Spleen (tissue), 11 donors: ENCODE results near the gene PARD3. TPM values are rescaled to one million over a fixed set of nuclear protein-coding genes. Genes with fewer than 3 reads are reported as not detected.

Source experiments
- DNase-seq: peaks from one replicate; pipeline ENCODE4 v3.0.0-alpha.2; 2020
- H3K27ac ChIP-seq, 8 donors: fragments of 200-600 bp; sonication (generic) in 7 of 8; 1 replicate in 4 of 8; 2 replicates in 4 of 8; pipeline versions ENCODE4 v1.5.0 to v1.8.0; 2016 to 2021; ENCODE audit warnings: inconsistent platforms in 4 of 8, mild to moderate bottlenecking in 4 of 8, moderate library complexity in 1 of 8
- H3K27me3 ChIP-seq, 7 donors: fragments of 200-600 bp; sonication (generic) in 6 of 7; replicated peaks in 1 of 7; 1 replicate in 4 of 7; 2 replicates in 3 of 7; pipeline versions ENCODE4 v1.5.0 to v1.8.0; 2016 to 2021; ENCODE audit warnings: inconsistent platforms in 3 of 7, mild to moderate bottlenecking in 1 of 7
- H3K36me3 ChIP-seq, 6 donors: fragments of 200-600 bp; sonication (generic) in 5 of 6; 1 replicate in 4 of 6; 2 replicates in 2 of 6; pipeline versions ENCODE4 v1.5.0 to v1.8.0; 2016 to 2021; ENCODE audit warnings: inconsistent platforms in 2 of 6
- H3K4me1 ChIP-seq, 6 donors: fragments of 200-600 bp; sonication (generic) in 5 of 6; 1 replicate in 3 of 6; 2 replicates in 3 of 6; pipeline versions ENCODE4 v1.5.0 to v1.8.0; 2016 to 2021; ENCODE audit warnings: inconsistent platforms in 3 of 6
- H3K4me3 ChIP-seq, 8 donors: fragments of 200-600 bp; sonication (generic) in 7 of 8; 1 replicate in 4 of 8; 2 replicates in 4 of 8; pipeline versions ENCODE4 v1.5.0 to v1.8.0; 2016 to 2021; ENCODE audit warnings: inconsistent platforms in 4 of 8, mild to moderate bottlenecking in 4 of 8, moderate library complexity in 2 of 8
- H3K9me3 ChIP-seq, 8 donors: fragments of 200-600 bp; sonication (generic) in 7 of 8; 1 replicate in 4 of 8; 2 replicates in 4 of 8; pipeline versions ENCODE4 v1.5.0 to v1.8.0; 2016 to 2021; ENCODE audit warnings: inconsistent platforms in 4 of 8
- POLR2A ChIP-seq, 3 donors: fragments of 450-650 bp; IDR thresholded peaks; one replicate each; pipeline ENCODE4 v1.5.1; 2017; ENCODE audit warnings: antibody characterized with exemption in 3 of 3, mild to moderate bottlenecking in 1 of 3
- POLR2AphosphoS5 ChIP-seq, 3 donors: sonication (generic); formaldehyde crosslinking; IDR thresholded peaks; one replicate each; pipeline ENCODE4 v1.5.1; 2017; ENCODE audit warnings: antibody characterized with exemption in 3 of 3
- WGBS, 5 donors: extraction: QIAGEN DNeasy Blood & Tissue Kit in 3 of 5; methylation state at CpG; one replicate each; pipeline versions ENCODE4 v1.1.5 to v1.1.7; 2013 to 2018; 5-methylcytosine and 5-hydroxymethylcytosine counted together
- intact Hi-C: fragments of 100-400 bp; cut with DNase I; formaldehyde crosslinking; loops from one replicate; pipeline ENCODE4 v1.15.0; 2023; ENCODE audit warnings: low total_unique reads
- polyA plus RNA-seq, 3 donors: library from polyadenylated mRNA; stranded (reverse); fragments of 200-250 nt; gene quantifications; one replicate each; pipeline ENCODE4 v1.2.1, GENCODE V29; 2013
- total RNA-seq, 7 donors: library from RNA; depleted of rRNA in 3 of 7; stranded (reverse); fragments of >200 nt in 3 of 7; fragmentation: NEBNext Ultra II Directional in 4 of 7; extraction: Animal tissue kit (Norgen Biotek cat#: 25700) in 4 of 7; gene quantifications; one replicate each; pipeline versions ENCODE4 v1.1.0 to v1.2.1, GENCODE V29; 2016 to 2021
- TF ChIP-seq, protein P1 (sequence below), 11 experiments: fragments of 200-600 bp in 7 of 11; fragments of 450-650 bp in 4 of 11; sonication (generic) in 4 of 11; IDR thresholded peaks in 8 of 11; conservative IDR thresholded peaks in 3 of 11; 1 replicate in 7 of 11; 2 replicates in 4 of 11; pipeline versions ENCODE4 v1.4.0 to v1.8.0; 2016 to 2021; ENCODE audit warnings: antibody characterized with exemption in 11 of 11, inconsistent platforms in 4 of 11, mild to moderate bottlenecking in 1 of 11
- donor health status: healthy with polysubstance abuse.
- donor health status: DM: no; HTN: no; CAD: no; lungs with moderate emphysema.
- donor health status: DM: no; HTN: no; CAD: no.
- donor health status: Bipolar disorder and iron deficiency.
- donor health status: healthy.
- donor health status: DM: no; HTN: no; CAD: no.
- donor health status: DM: yes; HTN: yes; CAD: no.

PARD3 gene
- total and polyA plus RNA-seq, 10 donors, result 2.8 to 18.9 (median 10.8) TPM

DNA sequence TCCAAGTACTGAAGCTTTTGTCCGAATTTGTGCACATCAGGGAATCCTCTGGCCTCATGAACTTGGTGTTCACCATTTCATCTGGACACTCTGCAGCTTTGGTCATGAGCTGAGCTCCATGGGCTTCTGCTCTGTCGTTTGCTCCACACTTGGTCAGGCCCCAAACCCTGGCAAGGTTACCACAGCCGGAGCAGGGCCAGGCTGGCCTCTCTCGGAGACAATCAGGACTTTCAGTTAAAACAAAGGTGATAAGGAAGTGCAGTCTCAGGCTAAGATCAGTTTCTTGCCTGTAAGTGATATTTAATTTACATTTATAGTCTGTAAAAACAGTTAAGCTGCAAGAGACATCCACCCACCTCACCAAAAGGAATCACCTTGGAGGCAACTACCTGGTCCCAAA is 558.9 kb downstream of the PARD3 start:
- no peak overlapping the region for H3K4me3 ChIP-seq
- intact Hi-C loops, result no loop called here
- no peak overlapping the region for H3K27ac ChIP-seq
- H3K4me1 ChIP-seq, result no peaks in the 10 kb centered on the region
- WGBS, 5 donors, result 77 to 93% (median 86%) methylated on average over 4 of the region's 4 CpGs
- H3K36me3 ChIP-seq, result no peaks in the 10 kb centered on the region
- TF ChIP-seq POLR2AphosphoS5 (IDR thresholded peaks at IDR 0.05), result no peak
- TF ChIP-seq, protein P1, sequence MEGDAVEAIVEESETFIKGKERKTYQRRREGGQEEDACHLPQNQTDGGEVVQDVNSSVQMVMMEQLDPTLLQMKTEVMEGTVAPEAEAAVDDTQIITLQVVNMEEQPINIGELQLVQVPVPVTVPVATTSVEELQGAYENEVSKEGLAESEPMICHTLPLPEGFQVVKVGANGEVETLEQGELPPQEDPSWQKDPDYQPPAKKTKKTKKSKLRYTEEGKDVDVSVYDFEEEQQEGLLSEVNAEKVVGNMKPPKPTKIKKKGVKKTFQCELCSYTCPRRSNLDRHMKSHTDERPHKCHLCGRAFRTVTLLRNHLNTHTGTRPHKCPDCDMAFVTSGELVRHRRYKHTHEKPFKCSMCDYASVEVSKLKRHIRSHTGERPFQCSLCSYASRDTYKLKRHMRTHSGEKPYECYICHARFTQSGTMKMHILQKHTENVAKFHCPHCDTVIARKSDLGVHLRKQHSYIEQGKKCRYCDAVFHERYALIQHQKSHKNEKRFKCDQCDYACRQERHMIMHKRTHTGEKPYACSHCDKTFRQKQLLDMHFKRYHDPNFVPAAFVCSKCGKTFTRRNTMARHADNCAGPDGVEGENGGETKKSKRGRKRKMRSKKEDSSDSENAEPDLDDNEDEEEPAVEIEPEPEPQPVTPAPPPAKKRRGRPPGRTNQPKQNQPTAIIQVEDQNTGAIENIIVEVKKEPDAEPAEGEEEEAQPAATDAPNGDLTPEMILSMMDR (IDR thresholded peaks at IDR 0.05 in 8 of 11, conservative IDR thresholded peaks at IDR 0.05 in 3 of 11), result no peak
- TF ChIP-seq POLR2A (IDR thresholded peaks at IDR 0.05), result no peak
- H3K27me3 ChIP-seq, result no peaks in the 10 kb centered on the region
- DNase-seq, result no peak
- H3K9me3 ChIP-seq, result peaks cover 0 to 9% (median 0%) of the 10 kb centered on the region in 8 donors

DNA sequence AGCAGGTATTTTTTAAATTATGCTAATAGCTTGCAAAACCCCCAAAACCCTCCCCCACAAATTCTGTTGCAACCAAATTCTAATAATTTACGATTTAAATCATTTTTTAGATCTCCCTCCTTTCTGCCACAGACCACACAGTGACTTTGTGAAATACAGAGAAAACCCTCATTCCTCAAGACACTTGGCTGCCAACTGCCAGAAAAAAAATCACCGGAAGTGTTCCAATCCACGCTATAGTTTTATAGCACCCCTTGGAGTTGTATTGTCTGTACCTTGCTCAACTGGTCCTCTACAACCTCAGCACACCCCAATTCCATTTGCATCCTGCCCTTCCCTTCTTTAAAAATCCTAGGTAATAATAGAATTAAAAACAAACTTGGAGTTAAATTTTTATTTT is 560.1 kb downstream of the PARD3 start:
- no peaks in the 10 kb centered on the region for H3K4me1 ChIP-seq
- no peak for TF ChIP-seq POLR2AphosphoS5 (IDR thresholded peaks at IDR 0.05)
- no peak for TF ChIP-seq POLR2A (IDR thresholded peaks at IDR 0.05)
- TF ChIP-seq, protein P1 (IDR thresholded peaks at IDR 0.05 in 8 of 11, conservative IDR thresholded peaks at IDR 0.05 in 3 of 11), result no peak
- H3K27me3 ChIP-seq, result no peaks in the 10 kb centered on the region
- H3K36me3 ChIP-seq, result no peaks in the 10 kb centered on the region
- no peak overlapping the region for H3K4me3 ChIP-seq
- DNase-seq, result no peak
- H3K27ac ChIP-seq, result no peak overlapping the region
- intact Hi-C loops, result no loop called here
- peaks cover 0 to 9% (median 0%) of the 10 kb centered on the region in 8 donors for H3K9me3 ChIP-seq
- WGBS, 5 donors, result 26 to 37% (median 31%) methylated on average over 3 of the region's 3 CpGs

- Histone ChIP-seq H3K27ac (no peak overlapping the region), H3K4me1 (no peaks in the 10 kb centered on the region), H3K4me3 (no peak overlapping the region), H3K36me3 (no peaks in the 10 kb centered on the region), H3K9me3 (peaks cover 0 to 9% (median 0%) of the 10 kb centered on the region in 8 donors), H3K27me3 (no peaks in the 10 kb centered on the region)
- intact Hi-C loops, result no loop called here
- TF ChIP-seq POLR2A (IDR thresholded peaks at IDR 0.05) (no peak), POLR2AphosphoS5 (IDR thresholded peaks at IDR 0.05) (no peak)
- TF ChIP-seq, protein P1 (IDR thresholded peaks at IDR 0.05 in 8 of 11, conservative IDR thresholded peaks at IDR 0.05 in 3 of 11), result no peak
- no peak for DNase-seq
Observed at GRCh38 chr10:34254596-34254995, 560.5 kb downstream of the PARD3 start.

DNA sequence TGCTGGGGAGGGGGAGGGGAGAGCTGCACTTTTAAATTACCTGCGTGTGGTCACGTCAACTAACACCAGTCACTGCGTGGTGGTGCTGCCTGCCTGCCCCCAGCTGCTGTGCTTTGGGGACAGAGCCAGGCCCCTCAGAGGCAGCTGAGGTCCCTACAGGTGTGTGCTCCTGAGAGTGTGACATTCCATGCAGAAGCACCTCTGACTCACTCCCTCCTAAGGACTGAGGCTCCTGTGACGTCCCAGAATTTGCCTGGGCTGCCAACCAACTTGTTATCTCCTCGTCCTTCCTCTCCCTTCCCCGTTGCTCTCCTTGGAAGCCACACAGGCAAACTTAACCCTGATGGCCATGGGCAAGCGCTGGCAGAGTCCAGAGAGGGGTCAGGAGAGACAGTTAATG is 563.0 kb downstream of the PARD3 start:
- DNase-seq, result no peak
- intact Hi-C loops, result no loop called here
- 69 to 79% (median 75%) methylated on average over 7 of the region's 7 CpGs for WGBS, 5 donors
- Histone ChIP-seq H3K9me3 (no peaks in the 10 kb centered on the region), H3K4me1 (no peaks in the 10 kb centered on the region), H3K4me3 (no peak overlapping the region), H3K27me3 (no peaks in the 10 kb centered on the region), H3K36me3 (no peaks in the 10 kb centered on the region), H3K27ac (no peak overlapping the region)
- TF ChIP-seq POLR2A (IDR thresholded peaks at IDR 0.05) (no peak), POLR2AphosphoS5 (IDR thresholded peaks at IDR 0.05) (no peak)
- TF ChIP-seq, protein P1 (IDR thresholded peaks at IDR 0.05 in 8 of 11, conservative IDR thresholded peaks at IDR 0.05 in 3 of 11), result no peak
